PFSK-1 (cell line): ENCODE data around the gene CACNA2D2.

Source experiments
- FOXP2 ChIP-seq: optimal IDR thresholded peaks from 2 replicates; pipeline ENCODE3; 2011; ENCODE audit warnings: borderline replicate concordance, control low read depth, inconsistent platforms; ENCODE audit not compliant: insufficient read depth; ENCODE audit errors: extremely low read length, extremely low read depth
- POLR2AphosphoS5 ChIP-seq: IDR thresholded peaks from 2 replicates; pipeline ENCODE4 v1.6.1; 2012; ENCODE audit warnings: low read depth, mild to moderate bottlenecking, control low read depth, low read length, moderate library complexity
- SIN3A ChIP-seq: IDR thresholded peaks from 2 replicates; pipeline ENCODE4 v1.6.1; 2012; ENCODE audit warnings: mild to moderate bottlenecking, low read length, moderate library complexity, borderline replicate concordance; ENCODE audit not compliant: insufficient read depth
- TAF1 ChIP-seq: IDR thresholded peaks from 2 replicates; pipeline ENCODE4 v1.6.1; 2012; ENCODE audit warnings: low read length, control low read depth, borderline replicate concordance; ENCODE audit not compliant: insufficient read depth
- TF ChIP-seq, protein P1 (sequence below), 2 experiments: IDR thresholded peaks; 2 replicates each; pipeline versions ENCODE4 v1.6.1 to v1.8.0; 2011 to 2012; ENCODE audit warnings: low read depth in 2 of 2, low read length in 2 of 2, control low read depth in 1 of 2, inconsistent platforms in 1 of 2, mild to moderate bottlenecking in 1 of 2, moderate library complexity in 1 of 2; ENCODE audit not compliant: insufficient read depth in 1 of 2

The CACNA2D2 gene

DNA sequence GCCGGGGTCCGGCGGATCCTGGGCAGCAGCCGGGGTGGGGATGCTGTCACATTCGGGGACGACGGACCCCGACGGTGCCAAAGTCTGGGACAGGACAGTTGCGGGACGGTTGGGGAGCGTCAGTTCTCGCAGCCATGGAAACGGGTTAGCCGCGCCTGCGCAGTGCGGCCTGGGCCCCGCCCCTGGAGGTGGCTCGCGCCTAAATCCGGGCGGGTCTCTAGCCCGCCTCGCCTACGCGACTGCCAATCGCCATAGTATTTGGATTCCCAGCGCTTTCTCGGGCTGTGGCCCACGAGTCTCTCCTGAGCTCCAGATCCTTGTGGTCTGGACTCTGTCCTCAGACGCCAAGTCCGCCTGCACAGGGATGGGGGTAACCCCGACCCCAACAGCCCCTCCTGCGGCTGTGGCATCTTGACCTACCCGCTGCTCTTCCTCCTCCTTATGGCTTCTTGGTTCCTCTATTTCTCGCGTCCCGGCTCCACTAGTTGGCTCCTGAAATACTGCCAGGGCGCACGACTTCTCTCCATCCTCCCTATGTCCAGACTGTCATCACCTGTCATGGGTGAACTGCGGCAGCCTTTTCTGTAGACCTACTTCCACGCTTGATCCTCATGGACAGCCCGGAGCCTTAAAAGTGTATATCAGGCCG is 157.7 kb downstream of the CACNA2D2 start, which contains the start of gene ZMYND10:
Gene ZMYND10, minus strand, starts transcription at position 147 of the 649 bp plus-strand sequence. CDS start 153 bp downstream, outside the sequence.
- TF ChIP-seq POLR2AphosphoS5 (no peak), TAF1 (no peak), FOXP2 (no peak)

DNA sequence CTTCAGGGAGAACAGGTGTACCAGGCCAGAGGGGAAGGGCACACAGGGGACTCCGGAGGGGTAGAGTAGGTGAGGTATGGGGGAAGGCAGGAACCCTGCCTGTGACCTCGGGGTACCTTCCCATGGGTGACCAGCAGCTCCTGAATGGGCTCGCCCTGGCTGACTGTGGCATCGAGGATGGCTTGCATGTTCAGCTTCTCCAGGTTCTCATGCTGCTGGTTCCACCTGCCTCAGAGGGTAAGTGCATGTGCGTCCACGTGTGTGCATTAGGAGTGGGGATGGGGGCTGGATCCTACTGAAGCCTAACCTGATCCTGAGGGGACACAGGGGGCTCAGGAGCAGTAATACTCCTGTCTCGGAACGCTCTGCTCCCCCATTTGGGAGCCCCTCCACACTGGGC is 158.4 kb downstream of the CACNA2D2 start:
- no peak for TF ChIP-seq FOXP2
- no peak for TF ChIP-seq POLR2AphosphoS5
- TF ChIP-seq, protein P1, sequence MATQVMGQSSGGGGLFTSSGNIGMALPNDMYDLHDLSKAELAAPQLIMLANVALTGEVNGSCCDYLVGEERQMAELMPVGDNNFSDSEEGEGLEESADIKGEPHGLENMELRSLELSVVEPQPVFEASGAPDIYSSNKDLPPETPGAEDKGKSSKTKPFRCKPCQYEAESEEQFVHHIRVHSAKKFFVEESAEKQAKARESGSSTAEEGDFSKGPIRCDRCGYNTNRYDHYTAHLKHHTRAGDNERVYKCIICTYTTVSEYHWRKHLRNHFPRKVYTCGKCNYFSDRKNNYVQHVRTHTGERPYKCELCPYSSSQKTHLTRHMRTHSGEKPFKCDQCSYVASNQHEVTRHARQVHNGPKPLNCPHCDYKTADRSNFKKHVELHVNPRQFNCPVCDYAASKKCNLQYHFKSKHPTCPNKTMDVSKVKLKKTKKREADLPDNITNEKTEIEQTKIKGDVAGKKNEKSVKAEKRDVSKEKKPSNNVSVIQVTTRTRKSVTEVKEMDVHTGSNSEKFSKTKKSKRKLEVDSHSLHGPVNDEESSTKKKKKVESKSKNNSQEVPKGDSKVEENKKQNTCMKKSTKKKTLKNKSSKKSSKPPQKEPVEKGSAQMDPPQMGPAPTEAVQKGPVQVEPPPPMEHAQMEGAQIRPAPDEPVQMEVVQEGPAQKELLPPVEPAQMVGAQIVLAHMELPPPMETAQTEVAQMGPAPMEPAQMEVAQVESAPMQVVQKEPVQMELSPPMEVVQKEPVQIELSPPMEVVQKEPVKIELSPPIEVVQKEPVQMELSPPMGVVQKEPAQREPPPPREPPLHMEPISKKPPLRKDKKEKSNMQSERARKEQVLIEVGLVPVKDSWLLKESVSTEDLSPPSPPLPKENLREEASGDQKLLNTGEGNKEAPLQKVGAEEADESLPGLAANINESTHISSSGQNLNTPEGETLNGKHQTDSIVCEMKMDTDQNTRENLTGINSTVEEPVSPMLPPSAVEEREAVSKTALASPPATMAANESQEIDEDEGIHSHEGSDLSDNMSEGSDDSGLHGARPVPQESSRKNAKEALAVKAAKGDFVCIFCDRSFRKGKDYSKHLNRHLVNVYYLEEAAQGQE (IDR thresholded peaks at IDR 0.05; ENCODE audit: insufficient read depth in 1 of 2, low read depth in 2 of 2, low read length in 2 of 2), result no peak

DNA sequence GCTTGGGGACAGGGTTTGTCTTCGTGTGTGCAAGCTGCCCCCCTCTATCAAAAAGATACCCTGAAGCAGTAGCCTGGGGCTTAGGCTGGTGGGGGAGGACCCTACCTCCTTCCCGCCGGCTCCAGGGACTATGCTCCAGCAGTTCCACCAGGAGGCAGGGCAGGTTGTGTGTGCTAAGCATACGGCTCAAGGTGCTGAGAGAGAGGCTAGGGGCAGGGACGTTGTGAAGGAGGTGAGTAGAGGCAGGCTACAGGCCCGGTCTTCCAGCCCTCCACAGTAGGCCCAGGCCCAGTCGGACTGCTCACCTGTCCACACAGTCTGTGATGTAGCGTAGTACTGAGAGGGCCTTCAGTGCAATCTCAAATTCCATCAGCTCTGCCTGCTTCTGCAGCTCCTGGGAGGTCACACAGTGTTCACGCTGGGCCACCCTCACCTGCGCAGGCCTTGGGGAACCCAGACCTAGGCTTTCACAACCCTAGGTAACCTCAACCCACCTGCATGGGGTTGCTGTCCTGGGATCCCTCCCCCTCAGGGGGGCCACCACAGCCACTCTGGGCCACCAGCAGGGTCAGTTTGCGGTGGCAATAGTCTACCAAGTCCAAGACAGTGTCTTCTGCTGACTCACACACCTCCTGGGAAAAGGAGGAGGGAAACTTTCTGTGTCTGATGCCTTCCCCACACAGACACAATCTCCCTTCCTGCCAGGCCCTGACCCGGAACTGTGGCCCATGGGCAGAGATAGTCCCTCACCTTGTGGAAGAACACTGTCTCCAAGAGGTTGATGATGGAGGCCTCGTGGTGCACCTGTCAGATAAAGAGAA is 160.4 kb downstream of the CACNA2D2 start:
- TF ChIP-seq TAF1, result no peak
- TF ChIP-seq POLR2AphosphoS5, result no peak
- TF ChIP-seq, protein P1 (IDR thresholded peaks at IDR 0.05; ENCODE audit: insufficient read depth in 1 of 2, low read depth in 2 of 2, low read length in 2 of 2), result no peak
- no peak for TF ChIP-seq SIN3A
- no peak for TF ChIP-seq FOXP2

DNA sequence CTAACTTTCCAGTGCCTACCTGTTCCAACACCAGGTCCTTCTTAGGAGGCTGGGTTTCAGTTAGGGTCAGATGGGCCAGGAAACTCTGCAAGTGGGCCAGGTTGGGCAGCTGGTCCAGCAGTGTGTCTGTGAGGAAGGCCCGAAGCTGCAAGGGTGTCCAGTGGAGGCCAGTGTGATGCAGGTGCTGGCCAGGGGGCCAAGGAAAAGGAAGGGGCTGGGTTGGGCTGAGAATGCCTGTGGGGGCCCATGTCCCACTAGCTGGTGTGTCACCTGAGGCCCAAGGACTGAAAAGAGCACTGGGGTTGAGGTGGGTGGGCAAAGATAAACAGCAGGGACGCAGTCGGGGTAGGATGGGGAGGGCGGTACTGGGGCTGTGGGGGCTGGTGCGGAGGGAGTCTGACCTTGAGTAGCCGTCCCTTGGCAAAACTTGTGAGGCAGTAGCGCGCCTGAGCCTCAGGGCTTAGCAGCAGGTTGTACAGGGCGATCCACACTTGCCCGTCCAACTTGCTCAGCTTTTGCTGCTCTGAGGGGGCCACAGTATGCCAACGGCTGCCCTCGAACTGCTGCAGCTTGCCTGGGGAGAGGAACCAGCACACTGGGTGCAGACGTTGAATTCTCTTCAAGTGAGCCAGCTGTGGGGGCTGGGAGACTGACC is 161.3 kb downstream of the CACNA2D2 start:
- TF ChIP-seq SIN3A, result no peak
- no peak for TF ChIP-seq FOXP2
- no peak for TF ChIP-seq TAF1
- TF ChIP-seq, protein P1 (IDR thresholded peaks at IDR 0.05; ENCODE audit: insufficient read depth in 1 of 2, low read depth in 2 of 2, low read length in 2 of 2), result no peak
- TF ChIP-seq POLR2AphosphoS5, result no peak

DNA sequence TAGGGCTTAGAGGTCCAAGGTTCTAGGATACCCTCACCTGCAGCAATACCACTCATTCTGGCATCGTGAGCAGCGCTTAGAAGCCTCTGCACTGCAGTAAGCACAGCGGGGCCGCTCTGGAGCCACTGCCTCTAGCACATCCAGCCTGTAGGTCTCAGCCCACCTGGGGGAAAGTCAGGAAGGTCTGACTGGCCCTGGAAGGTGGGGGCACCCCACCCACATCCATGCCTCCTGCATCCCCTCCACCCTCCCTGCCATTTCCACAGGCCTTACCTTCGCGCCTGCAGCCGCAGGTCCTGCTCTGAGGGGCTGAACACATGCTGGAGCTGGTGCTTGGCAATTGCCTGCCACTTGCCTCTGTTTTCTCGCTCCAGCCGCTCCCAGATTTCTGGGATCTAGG is 161.9 kb downstream of the CACNA2D2 start:
- no peak for TF ChIP-seq POLR2AphosphoS5
- TF ChIP-seq FOXP2, result no peak
- no peak for TF ChIP-seq SIN3A
- no peak for TF ChIP-seq TAF1
- TF ChIP-seq, protein P1 (IDR thresholded peaks at IDR 0.05; ENCODE audit: insufficient read depth in 1 of 2, low read depth in 2 of 2, low read length in 2 of 2), result no peak
